A549 (cell line): Measurements from ENCODE around the gene INPP5F. TPM values are rescaled to one million over a fixed set of nuclear protein-coding genes. Genes with fewer than 3 reads are reported as not detected.

Experiments
- ATAC-seq, 2 experiments: fragments of 200-7000 bp in 1 of 2; fragments of >200 bp in 1 of 2; cut with Nextera tagmentation in 1 of 2; cut with Tn5 transposase in 1 of 2; 3 replicates each; pipeline versions ENCODE4 v1.8.0 to v1.9.1; 2018 to 2020; ENCODE audit warnings: mild to moderate bottlenecking in 1 of 2, moderate library complexity in 1 of 2
- CTCF ChIA-PET: fragments of 300-600 bp; sonication (Branson Sonifier 250); formaldehyde crosslinking; extraction: SDS; loops from one replicate; lab custom pipeline; 2021; ENCODE audit warnings: antibody characterized with exemption, inconsistent platforms; lab: Yijun Ruan, JAX
- POLR2A ChIA-PET: fragments of 350-600 bp; formaldehyde crosslinking; extraction: SDS; loops from one replicate; lab custom pipeline; 2021; ENCODE audit warnings: antibody characterized with exemption, inconsistent platforms; lab: Yijun Ruan, JAX
- DNase-seq, 2 experiments: peaks; one replicate each; pipeline versions ENCODE4 v3.0.0 to v3.0.0-alpha.2; 2011 to 2016; ENCODE audit warnings: low read depth in 1 of 2, low spot score in 1 of 2
- FAIRE-seq: peaks from 2 replicates; lab custom pipeline; 2011; peaks lifted over from hg19 to GRCh38; lab: Jason Lieb, UNC
- H3K27ac ChIP-seq, 2 experiments: fragments of >200 bp; sonication (Bioruptor Twin); formaldehyde crosslinking; 3 replicates each; pipeline ENCODE4 v1.5.1; 2016 to 2017
- H3K4me1 ChIP-seq: fragments of >200 bp; sonication (Bioruptor Twin); formaldehyde crosslinking; 3 replicates; pipeline ENCODE4 v1.6.1; 2016
- H3K4me2 ChIP-seq: fragments of >200 bp; sonication (Bioruptor Twin); formaldehyde crosslinking; 3 replicates; pipeline ENCODE4 v1.6.1; 2016
- H3K4me3 ChIP-seq: fragments of >200 bp; sonication (Bioruptor Twin); formaldehyde crosslinking; 3 replicates; pipeline ENCODE4 v1.5.1; 2016
- H3K9me3 ChIP-seq: fragments of >200 bp; sonication (Bioruptor Twin); formaldehyde crosslinking; 3 replicates; pipeline ENCODE4 v1.6.1; 2016
- BHLHE40 ChIP-seq: IDR thresholded peaks from 2 replicates; pipeline ENCODE4 v1.6.1; 2012; ENCODE audit warnings: low read depth, low read length, inconsistent platforms
- CBX2 ChIP-seq: fragments of 200-600 bp; sonication (generic); IDR thresholded peaks from 2 replicates; pipeline ENCODE4 v1.6.1; 2016; ENCODE audit warnings: low read depth, mild to moderate bottlenecking, borderline replicate concordance
- CEBPB ChIP-seq, 2 experiments: fragments of >200 bp in 1 of 2; sonication (Bioruptor Twin) in 1 of 2; formaldehyde crosslinking in 1 of 2; IDR thresholded peaks; 2 replicates each; pipeline ENCODE4 v1.6.1; 2012 to 2016
- CHD2 ChIP-seq: fragments of 150-350 bp; IDR thresholded peaks from 2 replicates; pipeline ENCODE4 v1.6.1; 2014; ENCODE audit warnings: low read length; ENCODE audit not compliant: partially characterized antibody
- E2F6 ChIP-seq: IDR thresholded peaks from 2 replicates; pipeline ENCODE4 v1.6.1; 2012; ENCODE audit warnings: low read depth, borderline replicate concordance
- EP300 ChIP-seq, 2 experiments: fragments of >200 bp; sonication (Bioruptor Twin); formaldehyde crosslinking; IDR thresholded peaks; 2 replicates in 1 of 2; 3 replicates in 1 of 2; pipeline ENCODE4 v1.6.1; 2016 to 2017
- FOSB ChIP-seq: fragments of 250-450 bp; sonication (Bioruptor Pico); IDR thresholded peaks from 2 replicates; pipeline ENCODE4 v1.5.0; 2020; ENCODE audit warnings: mild to moderate bottlenecking, moderate library complexity
- FOSL2 ChIP-seq, 2 experiments: fragments of 450-650 bp in 1 of 2; fragments of >200 bp in 1 of 2; sonication (Bioruptor Twin) in 1 of 2; formaldehyde crosslinking; IDR thresholded peaks; 2 replicates each; pipeline versions ENCODE4 v1.5.0 to v1.6.1; 2016 to 2020; ENCODE audit warnings: mild to moderate bottlenecking in 1 of 2, moderate library complexity in 1 of 2
- FOXS1 ChIP-seq: fragments of 250-450 bp; sonication (Bioruptor Pico); IDR thresholded peaks from 2 replicates; pipeline ENCODE4 v1.5.0; 2020; ENCODE audit warnings: mild to moderate bottlenecking, moderate library complexity
- GATA3 ChIP-seq: IDR thresholded peaks from 2 replicates; pipeline ENCODE4 v1.6.1; 2012; ENCODE audit warnings: borderline replicate concordance
- HDAC2 ChIP-seq: fragments of 200-600 bp; sonication (generic); IDR thresholded peaks from 2 replicates; pipeline ENCODE4 v1.6.1; 2016
- HOXB5 ChIP-seq: fragments of 250-450 bp; sonication (Bioruptor Pico); IDR thresholded peaks from 2 replicates; pipeline ENCODE4 v1.5.0; 2020; ENCODE audit warnings: mild to moderate bottlenecking, moderate library complexity
- POLR2A ChIP-seq: IDR thresholded peaks from 2 replicates; pipeline ENCODE4 v1.6.1; 2012; ENCODE audit warnings: mild to moderate bottlenecking, low read length
- RAD21 ChIP-seq, 2 experiments: fragments of >200 bp in 1 of 2; sonication (Bioruptor Twin) in 1 of 2; formaldehyde crosslinking in 1 of 2; IDR thresholded peaks in 1 of 2; conservative IDR thresholded peaks in 1 of 2; 2 replicates in 1 of 2; 3 replicates in 1 of 2; pipeline ENCODE4 v1.6.1; 2012 to 2018; ENCODE audit warnings: inconsistent platforms in 1 of 2
- RFX5 ChIP-seq: fragments of 450-650 bp; IDR thresholded peaks from 2 replicates; pipeline ENCODE4 v1.7.1; 2014; ENCODE audit warnings: antibody characterized with exemption, mild to moderate bottlenecking, moderate library complexity
- SMC3 ChIP-seq: fragments of >200 bp; sonication (Bioruptor Twin); formaldehyde crosslinking; IDR thresholded peaks from 3 replicates; pipeline ENCODE4 v1.6.1; 2018; ENCODE audit warnings: inconsistent platforms
- TFCP2L1 ChIP-seq: fragments of 250-450 bp; sonication (Bioruptor Pico); IDR thresholded peaks from 2 replicates; pipeline ENCODE4 v1.5.0; 2021; ENCODE audit warnings: mild to moderate bottlenecking
- ZNF302 ChIP-seq: fragments of 250-450 bp; sonication (Bioruptor Pico); IDR thresholded peaks from 2 replicates; pipeline ENCODE4 v1.9.0; 2021; ENCODE audit warnings: inconsistent platforms, mild to moderate bottlenecking, moderate library complexity
- WGBS: methylation state at CpG from one replicate; pipeline ENCODE4 v1.1.6; 2017; ENCODE audit errors: missing lambda C conversion rate; 5-methylcytosine and 5-hydroxymethylcytosine counted together
- polyA plus RNA-seq, 4 experiments: library from polyadenylated mRNA; depleted of rRNA in 3 of 4; stranded (reverse); fragments of >200 nt; fragmentation: RNase III in 1 of 4; extraction: RNeasy Plus Mini Kit Qiagen cat#74134 plus additional on column Dnase treatment in 1 of 4; gene quantifications; 2 replicates in 3 of 4; 3 replicates in 1 of 4; pipeline ENCODE4 v1.2.3, GENCODE V29; 2011 to 2017
- TF ChIP-seq, protein P1 (sequence below): fragments of >200 bp; sonication (Bioruptor Twin); formaldehyde crosslinking; IDR thresholded peaks from 3 replicates; pipeline ENCODE4 v1.5.1; 2016

Gene INPP5F
- polyA plus RNA-seq, 2 of the 4 experiments (the other 2 are of a cell fraction) = 5.6 to 7.7 TPM

DNA sequence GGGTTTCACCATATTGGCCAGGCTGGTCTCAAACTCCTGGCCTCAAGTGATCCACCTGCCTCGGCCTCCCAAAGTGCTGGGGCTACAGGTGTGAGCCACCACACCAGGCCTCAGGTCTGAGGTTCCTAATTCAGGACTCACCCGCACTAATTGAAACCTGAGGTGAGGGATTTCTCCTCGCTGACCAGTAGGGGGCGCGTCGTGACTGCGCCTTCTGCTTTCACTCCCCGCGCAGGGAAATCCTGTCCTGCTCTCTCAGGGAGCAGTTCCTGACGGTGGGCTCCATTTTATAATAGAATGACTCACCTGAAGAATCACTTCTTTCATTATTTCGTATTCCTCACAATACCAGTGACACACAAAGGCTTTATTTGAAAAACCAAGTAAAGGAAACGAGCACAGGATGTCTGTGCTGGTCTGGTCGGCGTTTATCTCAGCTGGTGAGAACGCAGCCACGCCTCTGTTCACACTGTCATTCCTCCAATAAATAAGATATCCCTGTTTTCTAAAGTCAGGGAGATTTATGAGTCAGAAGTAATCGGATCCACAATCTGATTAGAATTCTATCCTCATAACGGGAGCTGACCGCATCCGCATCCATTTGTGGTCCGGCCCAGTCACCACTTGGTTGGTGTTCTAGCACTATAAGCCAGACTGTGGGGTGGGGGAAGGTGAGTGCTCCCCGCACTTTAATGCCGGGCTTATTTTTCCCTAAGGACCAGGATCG is 39.2 kb upstream of the INPP5F start:
- CTCF ChIA-PET = interaction anchor here (0.6 to 5.7 kb wide), 58 partner anchors 10 to 594 kb away, joined by 3 to 66 read pairs (median 4); partner anchors contain the start of genes INPP5F, MCMBP and SEC23IP
- H3K4me1 ChIP-seq = peaks cover 13% of the 10 kb centered on the region
- ATAC-seq = peak; percentile 82 to 90
- peak overlapping the region; percentile 4; the same call in 1 of the 3 replicates for H3K4me2 ChIP-seq
- WGBS = 46% methylated on average over 24 of the region's 24 CpGs
- H3K27ac ChIP-seq = peak overlapping the region in 1 of 2 experiments; percentile 42; a peak in 1 of 6 replicates
- FAIRE-seq = no peak
- TF ChIP-seq ZNF302 (CRISPR knock-in tag) (no peak), BHLHE40 (no peak), FOSL2 (IDR thresholded peaks at IDR 0.05) (no peak), FOSL2 (CRISPR knock-in tag; IDR thresholded peaks at IDR 0.05) (peak; percentile 78), TFCP2L1 (CRISPR knock-in tag) (no peak), FOSB (no peak), E2F6 (no peak), CEBPB (IDR thresholded peaks at IDR 0.05) (no peak), HDAC2 (no peak), RFX5 (no peak), RAD21 (conservative IDR thresholded peaks at IDR 0.05 in 1 of 2, IDR thresholded peaks at IDR 0.05 in 1 of 2) (peak; percentile 90 to 93), CBX2 (no peak), POLR2A (no peak), SMC3 (peak; percentile 77), FOXS1 (CRISPR knock-in tag) (no peak)
- TF ChIP-seq, protein P1, sequence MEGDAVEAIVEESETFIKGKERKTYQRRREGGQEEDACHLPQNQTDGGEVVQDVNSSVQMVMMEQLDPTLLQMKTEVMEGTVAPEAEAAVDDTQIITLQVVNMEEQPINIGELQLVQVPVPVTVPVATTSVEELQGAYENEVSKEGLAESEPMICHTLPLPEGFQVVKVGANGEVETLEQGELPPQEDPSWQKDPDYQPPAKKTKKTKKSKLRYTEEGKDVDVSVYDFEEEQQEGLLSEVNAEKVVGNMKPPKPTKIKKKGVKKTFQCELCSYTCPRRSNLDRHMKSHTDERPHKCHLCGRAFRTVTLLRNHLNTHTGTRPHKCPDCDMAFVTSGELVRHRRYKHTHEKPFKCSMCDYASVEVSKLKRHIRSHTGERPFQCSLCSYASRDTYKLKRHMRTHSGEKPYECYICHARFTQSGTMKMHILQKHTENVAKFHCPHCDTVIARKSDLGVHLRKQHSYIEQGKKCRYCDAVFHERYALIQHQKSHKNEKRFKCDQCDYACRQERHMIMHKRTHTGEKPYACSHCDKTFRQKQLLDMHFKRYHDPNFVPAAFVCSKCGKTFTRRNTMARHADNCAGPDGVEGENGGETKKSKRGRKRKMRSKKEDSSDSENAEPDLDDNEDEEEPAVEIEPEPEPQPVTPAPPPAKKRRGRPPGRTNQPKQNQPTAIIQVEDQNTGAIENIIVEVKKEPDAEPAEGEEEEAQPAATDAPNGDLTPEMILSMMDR = peak; percentile 92
- no peak overlapping the region for H3K4me3 ChIP-seq
- H3K9me3 ChIP-seq = no peaks in the 10 kb centered on the region
- POLR2A ChIA-PET = interaction anchor here (1.5 kb wide), 1 partner anchor 39 kb away, joined by 3 read pairs; the partner anchor contains the start of gene INPP5F
- DNase-seq = peak; percentile 81

GRCh38 chr10:119687192-119688032 is 38.4 kb upstream of the INPP5F start:
- ChIA-PET POLR2A (interaction anchor here (1.5 kb wide), 1 partner anchor 38 kb away, joined by 3 read pairs; the partner anchor contains the start of gene INPP5F), CTCF (interaction anchor here (0.6 to 5.7 kb wide), 41 partner anchors 10 to 595 kb away, joined by 3 to 66 read pairs (median 5); partner anchors contain the start of genes INPP5F, MCMBP and SEC23IP)
- no peak for ATAC-seq
- WGBS = 77% methylated on average over 10 of the region's 10 CpGs
- no peak for TF ChIP-seq CHD2
- TF ChIP-seq ZNF302 (CRISPR knock-in tag) = no peak
- TF ChIP-seq HOXB5 (CRISPR knock-in tag) = no peak
- TF ChIP-seq GATA3 = no peak
- no peak for TF ChIP-seq FOXS1 (CRISPR knock-in tag)
- TF ChIP-seq EP300 (IDR thresholded peaks at IDR 0.05) = no peak
- FAIRE-seq = no peak
- H3K4me3 ChIP-seq = no peak overlapping the region
- H3K9me3 ChIP-seq = no peaks in the 10 kb centered on the region
- no peak overlapping the region for H3K4me2 ChIP-seq
- DNase-seq = no peak
- H3K4me1 ChIP-seq = peaks cover 5% of the 10 kb centered on the region
- no peak overlapping the region for H3K27ac ChIP-seq
